ENCODE data around the gene AHNAK.

Gene AHNAK

GRCh38 chr11:62497132-62497801, 49.3 kb downstream of the AHNAK start:
- no peak for DNase-seq (ENCODE audit: low read depth in 2 of 2)

GRCh38 chr11:62496676-62497075, 49.9 kb downstream of the AHNAK start:
- DNase-seq (ENCODE audit: low read depth in 2 of 2), result no peak

- DNase-seq (ENCODE audit: low read depth in 2 of 2), result no peak
Measured at GRCh38 chr11:62494246-62494645, 52.4 kb downstream of the AHNAK start.

GRCh38 chr11:62493801-62494200, 52.8 kb downstream of the AHNAK start:
- DNase-seq (ENCODE audit: low read depth in 2 of 2), result no peak

- no peak for DNase-seq (ENCODE audit: low read depth in 2 of 2)
Measured at GRCh38 chr11:62492586-62492985, 54.0 kb downstream of the AHNAK start.

GRCh38 chr11:62491571-62492329, 54.9 kb downstream of the AHNAK start:
- no peak for DNase-seq (ENCODE audit: low read depth in 2 of 2)

GRCh38 chr11:62489204-62489603, 57.4 kb downstream of the AHNAK start:
- DNase-seq (ENCODE audit: low read depth in 2 of 2), result no peak

GRCh38 chr11:62487738-62488551, 58.7 kb downstream of the AHNAK start:
- DNase-seq (ENCODE audit: low read depth in 2 of 2), result no peak

- DNase-seq (ENCODE audit: low read depth in 2 of 2), result no peak
Measured at GRCh38 chr11:62487136-62487535, 59.5 kb downstream of the AHNAK start.

GRCh38 chr11:62484352-62484751, 62.3 kb downstream of the AHNAK start:
- DNase-seq (ENCODE audit: low read depth in 2 of 2), result no peak

- no peak for DNase-seq (ENCODE audit: low read depth in 2 of 2)
Measured at GRCh38 chr11:62482753-62483152, 63.9 kb downstream of the AHNAK start.

- DNase-seq (ENCODE audit: low read depth in 2 of 2), result no peak
Measured at GRCh38 chr11:62479631-62480201, 66.9 kb downstream of the AHNAK start.

GRCh38 chr11:62477927-62478326, 68.7 kb downstream of the AHNAK start:
- no peak for DNase-seq (ENCODE audit: low read depth in 2 of 2)

- no peak for DNase-seq (ENCODE audit: low read depth in 2 of 2)
Measured at GRCh38 chr11:62472063-62472884, 74.3 kb downstream of the AHNAK start.

GRCh38 chr11:62471603-62472002, 75.0 kb downstream of the AHNAK start:
- no peak for DNase-seq (ENCODE audit: low read depth in 2 of 2)

GRCh38 chr11:62468577-62468976, 78.0 kb downstream of the AHNAK start:
- DNase-seq (ENCODE audit: low read depth in 2 of 2), result no peak

GRCh38 chr11:62466444-62466843, 80.2 kb downstream of the AHNAK start:
- no peak for DNase-seq (ENCODE audit: low read depth in 2 of 2)

GRCh38 chr11:62464655-62465054, 82.0 kb downstream of the AHNAK start:
- DNase-seq (ENCODE audit: low read depth in 2 of 2), result no peak

- no peak for DNase-seq (ENCODE audit: low read depth in 2 of 2)
Measured at GRCh38 chr11:62463121-62463542, 83.5 kb downstream of the AHNAK start.

- no peak for DNase-seq (ENCODE audit: low read depth in 2 of 2)
Measured at GRCh38 chr11:62462508-62462892, 84.1 kb downstream of the AHNAK start.

GRCh38 chr11:62461740-62462507, 84.7 kb downstream of the AHNAK start:
- no peak for DNase-seq (ENCODE audit: low read depth in 2 of 2)
